H9 (cell line): ENCODE data around the gene GRIK4. TPM values are rescaled to one million over a fixed set of nuclear protein-coding genes. Genes with fewer than 3 reads are reported as not detected.

Experiments
- DNase-seq: peaks from one replicate; pipeline ENCODE4 v3.0.0-alpha.2; 2017
- H2AFZ ChIP-seq: one replicate; pipeline ENCODE4 v1.6.1; 2013; ENCODE audit warnings: mild to moderate bottlenecking, low read length, control low read depth, moderate library complexity
- H2AK5ac ChIP-seq: 2 replicates; pipeline ENCODE4 v1.6.1; 2013; ENCODE audit warnings: low read length, control low read depth, mixed read lengths; ENCODE audit not compliant: insufficient read length
- H2BK120ac ChIP-seq: one replicate; pipeline ENCODE4 v1.6.1; 2013; ENCODE audit warnings: low read depth, mild to moderate bottlenecking, low read length, control low read depth, inconsistent platforms; ENCODE audit not compliant: poor library complexity, severe bottlenecking
- H2BK12ac ChIP-seq: 2 replicates; pipeline ENCODE4 v1.6.1; 2013; ENCODE audit warnings: low read length, control low read depth, mixed read lengths, low read depth; ENCODE audit not compliant: insufficient read length
- H2BK15ac ChIP-seq: 2 replicates; pipeline ENCODE4 v1.6.1; 2013; ENCODE audit warnings: low read depth, low read length, control low read depth
- H2BK20ac ChIP-seq: one replicate; pipeline ENCODE4 v1.6.1; 2013; ENCODE audit warnings: low read depth, mild to moderate bottlenecking, low read length, control low read depth, inconsistent platforms; ENCODE audit not compliant: poor library complexity, severe bottlenecking
- H2BK5ac ChIP-seq: 2 replicates; pipeline ENCODE4 v1.6.1; 2013; ENCODE audit warnings: low read length, control low read depth, mixed read lengths; ENCODE audit not compliant: insufficient read length
- H3K14ac ChIP-seq: 2 replicates; pipeline ENCODE4 v1.6.1; 2013; ENCODE audit warnings: low read length, control low read depth; ENCODE audit not compliant: insufficient read depth
- H3K18ac ChIP-seq: 2 replicates; pipeline ENCODE4 v1.6.1; 2013; ENCODE audit warnings: low read depth, mild to moderate bottlenecking, mixed read lengths, low read length, control low read depth; ENCODE audit not compliant: insufficient read length
- H3K23ac ChIP-seq: 2 replicates; pipeline ENCODE4 v1.6.1; 2013; ENCODE audit warnings: low read length, control low read depth, mixed read lengths, low read depth; ENCODE audit not compliant: insufficient read length
- H3K23me2 ChIP-seq: 2 replicates; pipeline ENCODE4 v1.6.1; 2013; ENCODE audit warnings: low read depth, mild to moderate bottlenecking, mixed read lengths, low read length, control low read depth; ENCODE audit not compliant: insufficient read length, poor library complexity, severe bottlenecking
- H3K27ac ChIP-seq: 2 replicates; pipeline ENCODE4 v1.5.1; 2013; ENCODE audit warnings: low read length, control low read depth, mixed read lengths, low read depth; ENCODE audit not compliant: insufficient read length
- H3K27me3 ChIP-seq: 2 replicates; pipeline ENCODE4 v1.6.1; 2013; ENCODE audit warnings: low read length, control low read depth, inconsistent platforms; ENCODE audit not compliant: insufficient read depth
- H3K4ac ChIP-seq: 2 replicates; pipeline ENCODE4 v1.6.1; 2013; ENCODE audit warnings: low read depth, mild to moderate bottlenecking, control low read depth, inconsistent platforms, low read length, moderate library complexity
- H3K4me1 ChIP-seq: 2 replicates; pipeline ENCODE4 v1.6.1; 2013; ENCODE audit warnings: low read length, control low read depth, inconsistent platforms; ENCODE audit not compliant: insufficient read depth
- H3K4me2 ChIP-seq: 2 replicates; pipeline ENCODE4 v1.6.1; 2013; ENCODE audit warnings: low read length, control low read depth, mixed read lengths; ENCODE audit not compliant: insufficient read length, insufficient read depth
- H3K56ac ChIP-seq: 2 replicates; pipeline ENCODE4 v1.6.1; 2013; ENCODE audit warnings: low read depth, mild to moderate bottlenecking, mixed read lengths, low read length, control low read depth; ENCODE audit not compliant: insufficient read length
- H3K79me1 ChIP-seq: 2 replicates; pipeline ENCODE4 v1.6.1; 2013; ENCODE audit warnings: low read depth, mild to moderate bottlenecking, moderate library complexity, low read length, control low read depth, inconsistent platforms; ENCODE audit not compliant: insufficient read depth, poor library complexity, severe bottlenecking
- H3K79me2 ChIP-seq: 2 replicates; pipeline ENCODE4 v1.6.1; 2013; ENCODE audit warnings: low read length, control low read depth, inconsistent platforms; ENCODE audit not compliant: insufficient read depth
- H3K9ac ChIP-seq: 2 replicates; pipeline ENCODE4 v1.6.1; 2013; ENCODE audit warnings: low read length, control low read depth, mixed read lengths; ENCODE audit not compliant: insufficient read length; ENCODE audit errors: extremely low read depth
- H3K9me3 ChIP-seq: one replicate; pipeline ENCODE4 v1.6.1; 2013; ENCODE audit warnings: low read depth, low read length, inconsistent platforms; ENCODE audit not compliant: control insufficient read depth
- H3T11ph ChIP-seq: one replicate; pipeline ENCODE4 v1.6.1; 2013; ENCODE audit warnings: mild to moderate bottlenecking, low read length, control low read depth, inconsistent platforms
- H4K20me1 ChIP-seq: one replicate; pipeline ENCODE4 v1.6.1; 2013; ENCODE audit not compliant: control insufficient read depth, insufficient read length, insufficient read depth
- H4K5ac ChIP-seq: 2 replicates; pipeline ENCODE4 v1.6.1; 2013; ENCODE audit warnings: low read depth, mild to moderate bottlenecking, mixed read lengths, low read length, control low read depth; ENCODE audit not compliant: insufficient read length
- H4K8ac ChIP-seq: replicated peaks from 2 replicates; pipeline ENCODE4 v1.6.1; 2013; ENCODE audit warnings: low read length, control low read depth, mixed read lengths, low read depth; ENCODE audit not compliant: insufficient read length
- H4K91ac ChIP-seq: 2 replicates; pipeline ENCODE4 v1.6.1; 2013; ENCODE audit warnings: low read depth, mild to moderate bottlenecking, moderate library complexity, mixed read lengths, low read length, control low read depth; ENCODE audit not compliant: insufficient read length
- H3K27ac Mint-ChIP-seq, 3 experiments: 2 replicates in 2 of 3; 3 replicates in 1 of 3; pipeline ENCODE4 v1.8.0; 2020 to 2021; ENCODE audit warnings: mixed read lengths in 3 of 3, mild to moderate bottlenecking in 1 of 3, moderate library complexity in 1 of 3
- H3K27me3 Mint-ChIP-seq: 2 replicates; pipeline ENCODE4 v1.8.0; 2021; ENCODE audit warnings: low read depth, mild to moderate bottlenecking, moderate library complexity, mixed read lengths
- H3K36me3 Mint-ChIP-seq, 3 experiments: 2 replicates in 2 of 3; 3 replicates in 1 of 3; pipeline ENCODE4 v1.8.0; 2020 to 2021; ENCODE audit warnings: low read depth in 3 of 3, mixed read lengths in 3 of 3; ENCODE audit not compliant: insufficient read depth in 1 of 3
- H3K4me1 Mint-ChIP-seq, 2 experiments: 2 replicates each; pipeline ENCODE4 v1.8.0; 2020; ENCODE audit warnings: mixed read lengths in 2 of 2
- H3K4me3 Mint-ChIP-seq, 2 experiments: 2 replicates in 1 of 2; 3 replicates in 1 of 2; pipeline ENCODE4 v1.8.0; 2020 to 2021; ENCODE audit warnings: mild to moderate bottlenecking in 2 of 2, mixed read lengths in 2 of 2, moderate library complexity in 1 of 2
- H3K9me3 Mint-ChIP-seq, 2 experiments: 2 replicates in 1 of 2; 3 replicates in 1 of 2; pipeline ENCODE4 v1.8.0; 2020; ENCODE audit warnings: mild to moderate bottlenecking in 2 of 2, mixed read lengths in 2 of 2, moderate library complexity in 1 of 2
- WGBS: extraction: QIAGEN DNeasy Blood & Tissue Kit; methylation state at CpG from one replicate; pipeline ENCODE4 v1.1.7; 2013; ENCODE audit warnings: missing lambda C conversion rate, low lambda C conversion rate, mixed read lengths; ENCODE audit not compliant: insufficient read length; ENCODE audit errors: extremely low coverage; 5-methylcytosine and 5-hydroxymethylcytosine counted together
- total RNA-seq: library from RNA; stranded (reverse); gene quantifications from 2 replicates; pipeline ENCODE4 v1.2.1, GENCODE V29; 2021
- TF ChIP-seq, protein P1 (sequence below): fragments of 200-600 bp; sonication (generic); conservative IDR thresholded peaks from 3 replicates; pipeline ENCODE4 v1.8.0; 2021; ENCODE audit warnings: antibody characterized with exemption, mild to moderate bottlenecking

Gene GRIK4
- total RNA-seq, 1 experiment from 2014 or later: 2.3 TPM

GRCh38 chr11:120527111-120527761 lies 15.7 kb downstream of the GRIK4 start:
- H3K4me1 ChIP-seq: 0 out of 2 replicates have a peak, but pooled peaks cover 2% of the 10 kb centered on the region
- no peaks in the 10 kb centered on the region for H3K23me2 ChIP-seq
- no peak overlapping the region for H4K8ac ChIP-seq
- no peak overlapping the region for H3K4ac ChIP-seq
- H3K27ac Mint-ChIP-seq: peak overlapping the region; percentile 52 to 90 (median 85); a peak in 5 of 7 replicates
- no peak overlapping the region for H2BK15ac ChIP-seq
- no peak overlapping the region for H4K5ac ChIP-seq
- H3K23ac ChIP-seq: no peak overlapping the region
- no peaks in the 10 kb centered on the region for H3K9me3 ChIP-seq
- H3K79me1 ChIP-seq: no peaks in the 10 kb centered on the region
- H3K27me3 ChIP-seq: no peaks in the 10 kb centered on the region
- H4K91ac ChIP-seq: no peak overlapping the region
- no peak overlapping the region for H3T11ph ChIP-seq
- TF ChIP-seq, protein P1, sequence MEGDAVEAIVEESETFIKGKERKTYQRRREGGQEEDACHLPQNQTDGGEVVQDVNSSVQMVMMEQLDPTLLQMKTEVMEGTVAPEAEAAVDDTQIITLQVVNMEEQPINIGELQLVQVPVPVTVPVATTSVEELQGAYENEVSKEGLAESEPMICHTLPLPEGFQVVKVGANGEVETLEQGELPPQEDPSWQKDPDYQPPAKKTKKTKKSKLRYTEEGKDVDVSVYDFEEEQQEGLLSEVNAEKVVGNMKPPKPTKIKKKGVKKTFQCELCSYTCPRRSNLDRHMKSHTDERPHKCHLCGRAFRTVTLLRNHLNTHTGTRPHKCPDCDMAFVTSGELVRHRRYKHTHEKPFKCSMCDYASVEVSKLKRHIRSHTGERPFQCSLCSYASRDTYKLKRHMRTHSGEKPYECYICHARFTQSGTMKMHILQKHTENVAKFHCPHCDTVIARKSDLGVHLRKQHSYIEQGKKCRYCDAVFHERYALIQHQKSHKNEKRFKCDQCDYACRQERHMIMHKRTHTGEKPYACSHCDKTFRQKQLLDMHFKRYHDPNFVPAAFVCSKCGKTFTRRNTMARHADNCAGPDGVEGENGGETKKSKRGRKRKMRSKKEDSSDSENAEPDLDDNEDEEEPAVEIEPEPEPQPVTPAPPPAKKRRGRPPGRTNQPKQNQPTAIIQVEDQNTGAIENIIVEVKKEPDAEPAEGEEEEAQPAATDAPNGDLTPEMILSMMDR: peak; percentile 68
- no peak overlapping the region for H3K56ac ChIP-seq
- H2BK20ac ChIP-seq: no peak overlapping the region
- H3K27me3 Mint-ChIP-seq: peaks cover 34% of the 10 kb centered on the region
- no peaks in the 10 kb centered on the region for H3K79me2 ChIP-seq
- no peak overlapping the region for H3K14ac ChIP-seq
- H2BK12ac ChIP-seq: no peak overlapping the region
- no peak overlapping the region for H2BK5ac ChIP-seq
- WGBS: no CpG with 5 or more reads among the region's 16 CpGs
- H2BK120ac ChIP-seq: no peak overlapping the region
- H3K9ac ChIP-seq: no peak overlapping the region
- no peak overlapping the region for H3K18ac ChIP-seq
- H3K36me3 Mint-ChIP-seq: peaks cover 0 to 9% (median 3%) of the 10 kb centered on the region in 3 experiments; a peak in 3 of 7 replicates
- peak; percentile 96 for DNase-seq
- H2AK5ac ChIP-seq: no peak overlapping the region
- H4K20me1 ChIP-seq: no peaks in the 10 kb centered on the region
- H3K4me1 Mint-ChIP-seq: peaks cover 30 to 42% of the 10 kb centered on the region in 2 experiments
- peaks cover 5 to 7% of the 10 kb centered on the region in 2 experiments; a peak in 4 of 5 replicates for H3K9me3 Mint-ChIP-seq
- H2AFZ ChIP-seq: no peak overlapping the region
- H3K27ac ChIP-seq: no peak overlapping the region
- peak overlapping the region; percentile 11 to 19; a peak in 1 of 5 replicates for H3K4me3 Mint-ChIP-seq
- H3K4me2 ChIP-seq: peak overlapping the region; percentile 0
